Astrocyte (in vitro differentiated cells and primary cell): ENCODE measurements around the gene WDR45B. TPM values are rescaled to one million over a fixed set of nuclear protein-coding genes. Genes with fewer than 3 reads are reported as not detected.

Source experiments
- DNase-seq: peaks from one replicate; pipeline ENCODE4 v3.0.0-alpha.2; 2010; ENCODE audit warnings: low read depth
- FAIRE-seq: peaks from 2 replicates; lab custom pipeline; 2011; peaks lifted over from hg19 to GRCh38; lab: Jason Lieb, UNC
- H2AFZ ChIP-seq: 2 replicates; pipeline ENCODE4 v1.6.0; 2012; ENCODE audit warnings: low read depth, low read length, inconsistent platforms
- H3K27ac ChIP-seq: 2 replicates; pipeline ENCODE4 v1.5.1; 2011; ENCODE audit warnings: low read depth, low read length, inconsistent platforms
- H3K27me3 ChIP-seq: 2 replicates; pipeline ENCODE4 v1.6.0; 2011; ENCODE audit warnings: low read length, inconsistent platforms; ENCODE audit not compliant: insufficient read depth
- H3K36me3 ChIP-seq: 2 replicates; pipeline ENCODE4 v1.5.1; 2011; ENCODE audit warnings: low read length, inconsistent platforms; ENCODE audit not compliant: insufficient read depth
- H3K4me1 ChIP-seq: 2 replicates; pipeline ENCODE4 v1.5.1; 2011; ENCODE audit warnings: low read length, inconsistent platforms; ENCODE audit not compliant: insufficient read depth
- H3K4me2 ChIP-seq: 2 replicates; pipeline ENCODE4 v1.6.0; 2012; ENCODE audit warnings: low read length, inconsistent platforms
- H3K4me3 ChIP-seq: 2 replicates; pipeline ENCODE4 v1.5.1; 2011; ENCODE audit warnings: low read depth, mild to moderate bottlenecking, low read length, inconsistent platforms; ENCODE audit not compliant: insufficient read depth
- H3K79me2 ChIP-seq: 2 replicates; pipeline ENCODE4 v1.6.0; 2012; ENCODE audit warnings: mild to moderate bottlenecking, low read length, inconsistent platforms; ENCODE audit not compliant: insufficient read depth
- H3K9ac ChIP-seq: 2 replicates; pipeline ENCODE4 v1.6.0; 2012; ENCODE audit warnings: mild to moderate bottlenecking, low read length, inconsistent platforms
- H3K9me3 ChIP-seq: 2 replicates; pipeline ENCODE4 v1.5.1; 2012; ENCODE audit warnings: low read depth, mild to moderate bottlenecking, low read length, inconsistent platforms; ENCODE audit not compliant: insufficient read depth
- H4K20me1 ChIP-seq: 2 replicates; pipeline ENCODE4 v1.6.0; 2012; ENCODE audit warnings: low read length, inconsistent platforms; ENCODE audit not compliant: insufficient read depth
- H3K27ac Mint-ChIP-seq: one replicate; pipeline ENCODE4 v1.8.0; 2021; ENCODE audit warnings: mild to moderate bottlenecking, mixed read lengths; ENCODE audit not compliant: unreplicated experiment
- H3K27me3 Mint-ChIP-seq: one replicate; pipeline ENCODE4 v1.8.0; 2021; ENCODE audit warnings: low read depth, mixed read lengths; ENCODE audit not compliant: unreplicated experiment
- H3K36me3 Mint-ChIP-seq: one replicate; pipeline ENCODE4 v1.8.0; 2021; ENCODE audit warnings: low read depth, mixed read lengths; ENCODE audit not compliant: unreplicated experiment
- H3K4me1 Mint-ChIP-seq: one replicate; pipeline ENCODE4 v1.8.0; 2021; ENCODE audit warnings: low read depth, mixed read lengths; ENCODE audit not compliant: unreplicated experiment
- H3K4me3 Mint-ChIP-seq: one replicate; pipeline ENCODE4 v1.8.0; 2021; ENCODE audit warnings: mild to moderate bottlenecking, moderate library complexity, mixed read lengths; ENCODE audit not compliant: unreplicated experiment
- H3K9me3 Mint-ChIP-seq: one replicate; pipeline ENCODE4 v1.8.0; 2021; ENCODE audit warnings: mild to moderate bottlenecking, mixed read lengths; ENCODE audit not compliant: unreplicated experiment
- CTCF ChIP-seq: IDR thresholded peaks from 2 replicates; pipeline ENCODE4 v1.5.1; 2011; ENCODE audit warnings: low read depth, mild to moderate bottlenecking, inconsistent platforms, low read length, moderate library complexity; ENCODE audit not compliant: insufficient read depth
- EZH2 ChIP-seq: IDR thresholded peaks from 2 replicates; pipeline ENCODE4 v1.6.1; 2012; ENCODE audit warnings: mild to moderate bottlenecking, low read length, inconsistent platforms; ENCODE audit not compliant: insufficient read depth
- total RNA-seq: library from RNA; stranded (reverse); gene quantifications from 2 replicates; pipeline ENCODE4 v1.2.1, GENCODE V29; 2021

WDR45B gene
- total RNA-seq, 1 donor from 2014 or later = 75.4 TPM

- peak overlapping the region; percentile 77 for H3K4me3 Mint-ChIP-seq
- peaks cover 9% of the 10 kb centered on the region for H3K27me3 Mint-ChIP-seq
- H3K4me1 Mint-ChIP-seq = peaks cover 4% of the 10 kb centered on the region
- no peak for FAIRE-seq
- no peak for DNase-seq
- H3K4me2 ChIP-seq = peak overlapping the region; percentile 84
- peaks cover 13% of the 10 kb centered on the region for H3K36me3 Mint-ChIP-seq
- peak overlapping the region; percentile 50 for H3K4me3 ChIP-seq
- peaks cover 11% of the 10 kb centered on the region for H4K20me1 ChIP-seq
- peaks cover 2% of the 10 kb centered on the region for H3K27me3 ChIP-seq
- no peak overlapping the region for H3K27ac ChIP-seq
- peaks cover 16% of the 10 kb centered on the region for H3K9me3 Mint-ChIP-seq
- peak overlapping the region; percentile 63 for H2AFZ ChIP-seq
- no peaks in the 10 kb centered on the region for H3K36me3 ChIP-seq
- peaks cover 9% of the 10 kb centered on the region for H3K4me1 ChIP-seq
- H3K9me3 ChIP-seq = peaks cover 5% of the 10 kb centered on the region
- H3K27ac Mint-ChIP-seq = no peak overlapping the region
- TF ChIP-seq CTCF (no peak), EZH2 (no peak)
- peak overlapping the region; percentile 48 for H3K9ac ChIP-seq
- H3K79me2 ChIP-seq = peaks cover 16% of the 10 kb centered on the region
Measured at GRCh38 chr17:82696916-82697807, 48.9 kb upstream of the WDR45B start.

GRCh38 chr17:82696259-82696658 is 48.0 kb upstream of the WDR45B start:
- Mint-ChIP-seq H3K4me1 (peaks cover 4% of the 10 kb centered on the region), H3K4me3 (peak overlapping the region; percentile 73), H3K9me3 (peaks cover 16% of the 10 kb centered on the region), H3K36me3 (peaks cover 15% of the 10 kb centered on the region), H3K27ac (no peak overlapping the region), H3K27me3 (peaks cover 9% of the 10 kb centered on the region)
- no peak for FAIRE-seq
- peaks cover 5% of the 10 kb centered on the region for H3K9me3 ChIP-seq
- H3K4me1 ChIP-seq = peaks cover 9% of the 10 kb centered on the region
- no peak overlapping the region for H3K9ac ChIP-seq
- no peak overlapping the region for H3K4me3 ChIP-seq
- peaks cover 2% of the 10 kb centered on the region for H3K27me3 ChIP-seq
- no peak for DNase-seq
- H2AFZ ChIP-seq = no peak overlapping the region
- H3K79me2 ChIP-seq = peaks cover 16% of the 10 kb centered on the region
- no peak overlapping the region for H3K27ac ChIP-seq
- H4K20me1 ChIP-seq = peaks cover 11% of the 10 kb centered on the region
- H3K36me3 ChIP-seq = no peaks in the 10 kb centered on the region
- H3K4me2 ChIP-seq = no peak overlapping the region
- TF ChIP-seq CTCF (no peak), EZH2 (no peak)

DNA sequence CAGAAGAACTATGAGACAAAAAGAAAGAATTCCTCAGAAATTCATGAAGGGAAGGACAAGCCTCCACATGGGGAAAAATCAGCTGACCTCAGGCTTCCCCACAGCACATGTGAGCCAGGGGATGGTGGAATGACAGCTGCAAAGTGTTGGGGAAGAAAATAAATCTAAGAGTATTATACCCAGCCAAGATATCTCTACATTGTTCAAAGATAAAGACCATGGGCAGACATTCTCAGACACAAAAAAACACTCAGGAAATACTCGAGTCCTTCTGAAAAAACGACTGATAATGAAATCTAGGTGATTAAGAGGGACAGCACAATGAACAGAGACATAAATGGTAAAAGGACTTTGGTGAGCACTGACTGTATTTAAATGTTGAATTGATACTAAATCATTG is 46.4 kb upstream of the WDR45B start:
- no peak for TF ChIP-seq EZH2
- no peak for TF ChIP-seq CTCF
- Histone ChIP-seq H4K20me1 (peaks cover 19% of the 10 kb centered on the region), H3K9me3 (peaks cover 5% of the 10 kb centered on the region), H3K79me2 (peaks cover 16% of the 10 kb centered on the region), H3K27ac (no peak overlapping the region), H3K4me1 (peaks cover 9% of the 10 kb centered on the region), H3K4me2 (no peak overlapping the region), H3K9ac (no peak overlapping the region), H3K27me3 (peaks cover 2% of the 10 kb centered on the region), H3K4me3 (no peak overlapping the region), H3K36me3 (no peaks in the 10 kb centered on the region), H2AFZ (no peak overlapping the region)
- FAIRE-seq = no peak
- Mint-ChIP-seq H3K9me3 (peaks cover 16% of the 10 kb centered on the region), H3K36me3 (peaks cover 19% of the 10 kb centered on the region), H3K27ac (no peak overlapping the region), H3K27me3 (peaks cover 5% of the 10 kb centered on the region), H3K4me1 (peaks cover 4% of the 10 kb centered on the region), H3K4me3 (peak overlapping the region; percentile 54)
- DNase-seq = no peak
